ENCODE results near the gene CBX2. TPM values are rescaled to one million over a fixed set of nuclear protein-coding genes. Genes with fewer than 3 reads are reported as not detected.

CBX2 gene
- total RNA-seq, 6 experiments from 2014 or later = 0.75 to 2.0 (median 1.4) TPM

GRCh38 chr17:79824893-79825579, 47.1 kb downstream of the CBX2 start:
- Mint-ChIP-seq H3K9me3 (no peaks in the 10 kb centered on the region), H3K27ac (no peak overlapping the region), H3K36me3 (ENCODE audit: low read depth) (no peaks in the 10 kb centered on the region; the same call in 1 of the 2 replicates), H3K4me1 (ENCODE audit: low read depth) (peaks cover 13% of the 10 kb centered on the region), H3K27me3 (ENCODE audit: insufficient read depth) (peaks cover 30% of the 10 kb centered on the region), H3K4me3 (no peak overlapping the region)
- TF ChIP-seq CTCF (IDR thresholded peaks at IDR 0.05) = no peak
- no peak for DNase-seq

- Mint-ChIP-seq H3K4me3 (no peak overlapping the region), H3K9me3 (no peaks in the 10 kb centered on the region), H3K27me3 (ENCODE audit: insufficient read depth) (peaks cover 25% of the 10 kb centered on the region), H3K36me3 (ENCODE audit: low read depth) (no peaks in the 10 kb centered on the region; the same call in 1 of the 2 replicates), H3K4me1 (ENCODE audit: low read depth) (peaks cover 13% of the 10 kb centered on the region), H3K27ac (no peak overlapping the region)
- DNase-seq = no peak
- TF ChIP-seq CTCF (IDR thresholded peaks at IDR 0.05) = no peak
Observed at GRCh38 chr17:79825580-79825921, 47.6 kb downstream of the CBX2 start.

- H3K4me3 Mint-ChIP-seq = no peak overlapping the region
- H3K9me3 Mint-ChIP-seq = no peaks in the 10 kb centered on the region
- DNase-seq = no peak
- TF ChIP-seq CTCF (IDR thresholded peaks at IDR 0.05) = no peak
- no peaks in the 10 kb centered on the region; the same call in 1 of the 2 replicates for H3K36me3 Mint-ChIP-seq (ENCODE audit: low read depth)
- H3K27me3 Mint-ChIP-seq (ENCODE audit: insufficient read depth) = peaks cover 18% of the 10 kb centered on the region
- H3K27ac Mint-ChIP-seq = no peak overlapping the region
- peaks cover 13% of the 10 kb centered on the region for H3K4me1 Mint-ChIP-seq (ENCODE audit: low read depth)
Observed at GRCh38 chr17:79826204-79826680, 48.3 kb downstream of the CBX2 start.

GRCh38 chr17:79826841-79827578, 49.1 kb downstream of the CBX2 start:
- H3K4me1 Mint-ChIP-seq (ENCODE audit: low read depth) = peaks cover 13% of the 10 kb centered on the region
- no peaks in the 10 kb centered on the region for H3K9me3 Mint-ChIP-seq
- no peak for DNase-seq
- no peaks in the 10 kb centered on the region; the same call in 1 of the 2 replicates for H3K36me3 Mint-ChIP-seq (ENCODE audit: low read depth)
- no peak overlapping the region for H3K4me3 Mint-ChIP-seq
- peaks cover 15% of the 10 kb centered on the region for H3K27me3 Mint-ChIP-seq (ENCODE audit: insufficient read depth)
- no peak overlapping the region for H3K27ac Mint-ChIP-seq
- TF ChIP-seq CTCF (IDR thresholded peaks at IDR 0.05) = no peak

- Mint-ChIP-seq H3K4me1 (ENCODE audit: low read depth) (peaks cover 13% of the 10 kb centered on the region), H3K4me3 (no peak overlapping the region), H3K9me3 (no peaks in the 10 kb centered on the region), H3K36me3 (ENCODE audit: low read depth) (peaks cover 5% of the 10 kb centered on the region), H3K27ac (no peak overlapping the region), H3K27me3 (ENCODE audit: insufficient read depth) (peaks cover 6% of the 10 kb centered on the region)
- no peak for DNase-seq
- no peak for TF ChIP-seq CTCF (IDR thresholded peaks at IDR 0.05)
Observed at GRCh38 chr17:79829004-79829403, 51.1 kb downstream of the CBX2 start.

Measured in HFFc6 (cell line).